ENCODE data around the gene BBOF1. TPM values are rescaled to one million over a fixed set of nuclear protein-coding genes. Genes with fewer than 3 reads are reported as not detected.

BBOF1 gene
- total RNA-seq, 1 donor from 2014 or later = 5.7 TPM

DNA sequence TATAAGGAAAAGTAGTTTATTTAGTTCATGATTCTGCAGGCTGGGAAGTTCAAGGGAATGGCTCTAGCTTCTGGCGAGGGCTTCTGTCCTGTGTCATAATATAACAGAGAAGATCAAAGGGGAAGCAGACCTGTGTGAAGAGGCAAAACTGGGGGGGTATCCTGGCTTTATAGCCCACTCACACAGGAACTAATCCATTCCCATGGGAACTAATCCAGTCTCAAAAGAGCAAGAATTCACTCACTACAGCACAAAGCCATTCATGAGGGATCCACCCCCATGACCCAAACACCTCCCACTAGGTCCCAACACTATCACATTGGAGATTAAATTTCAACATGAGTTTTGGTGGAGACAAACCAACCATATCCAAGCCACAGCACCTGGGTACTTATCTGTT is 58.3 kb downstream of the BBOF1 start:
- H3K9me3 ChIP-seq (ENCODE audit: insufficient read depth, low read depth, low read length) = no peaks in the 10 kb centered on the region
- Mint-ChIP-seq H3K27ac (ENCODE audit: unreplicated experiment) (no peak overlapping the region), H3K4me3 (ENCODE audit: unreplicated experiment) (no peak overlapping the region), H3K36me3 (ENCODE audit: low read depth, unreplicated experiment) (peaks cover 2% of the 10 kb centered on the region), H3K27me3 (ENCODE audit: low read depth, unreplicated experiment) (no peaks in the 10 kb centered on the region), H3K4me1 (ENCODE audit: low read depth, unreplicated experiment) (no peaks in the 10 kb centered on the region), H3K9me3 (ENCODE audit: unreplicated experiment) (no peaks in the 10 kb centered on the region)
- no peaks in the 10 kb centered on the region for H3K36me3 ChIP-seq (ENCODE audit: insufficient read depth, low read length)
- H3K79me2 ChIP-seq (ENCODE audit: insufficient read depth, low read length) = no peaks in the 10 kb centered on the region
- no peak overlapping the region for H3K4me3 ChIP-seq (ENCODE audit: insufficient read depth, low read depth, low read length)
- TF ChIP-seq CTCF (IDR thresholded peaks at IDR 0.05; ENCODE audit: insufficient read depth, low read depth, low read length) = no peak
- TF ChIP-seq EZH2 (IDR thresholded peaks at IDR 0.05; ENCODE audit: insufficient read depth, low read length) = no peak
- no peaks in the 10 kb centered on the region for H3K4me1 ChIP-seq (ENCODE audit: insufficient read depth, low read length)
- no peak overlapping the region for H3K4me2 ChIP-seq (ENCODE audit: low read length)
- FAIRE-seq (no peak), DNase-seq (ENCODE audit: low read depth) (no peak)
- no peak overlapping the region for H2AFZ ChIP-seq (ENCODE audit: low read depth, low read length)
- H3K27me3 ChIP-seq (ENCODE audit: insufficient read depth, low read length) = no peaks in the 10 kb centered on the region
- H3K27ac ChIP-seq (ENCODE audit: low read depth, low read length) = no peak overlapping the region
- H3K9ac ChIP-seq (ENCODE audit: low read length) = no peak overlapping the region
- no peaks in the 10 kb centered on the region for H4K20me1 ChIP-seq (ENCODE audit: insufficient read depth, low read length)

- Histone ChIP-seq H3K4me2 (ENCODE audit: low read length) (no peak overlapping the region), H2AFZ (ENCODE audit: low read depth, low read length) (no peak overlapping the region), H3K27me3 (ENCODE audit: insufficient read depth, low read length) (no peaks in the 10 kb centered on the region), H3K36me3 (ENCODE audit: insufficient read depth, low read length) (no peaks in the 10 kb centered on the region), H3K79me2 (ENCODE audit: insufficient read depth, low read length) (peaks cover 4% of the 10 kb centered on the region), H3K9me3 (ENCODE audit: insufficient read depth, low read depth, low read length) (no peaks in the 10 kb centered on the region), H3K27ac (ENCODE audit: low read depth, low read length) (no peak overlapping the region), H3K4me3 (ENCODE audit: insufficient read depth, low read depth, low read length) (no peak overlapping the region), H4K20me1 (ENCODE audit: insufficient read depth, low read length) (no peaks in the 10 kb centered on the region), H3K9ac (ENCODE audit: low read length) (no peak overlapping the region), H3K4me1 (ENCODE audit: insufficient read depth, low read length) (peaks cover 6% of the 10 kb centered on the region)
- Mint-ChIP-seq H3K4me1 (ENCODE audit: low read depth, unreplicated experiment) (peaks cover 7% of the 10 kb centered on the region), H3K9me3 (ENCODE audit: unreplicated experiment) (no peaks in the 10 kb centered on the region), H3K36me3 (ENCODE audit: low read depth, unreplicated experiment) (peaks cover 2% of the 10 kb centered on the region), H3K27ac (ENCODE audit: unreplicated experiment) (no peak overlapping the region), H3K4me3 (ENCODE audit: unreplicated experiment) (no peak overlapping the region), H3K27me3 (ENCODE audit: low read depth, unreplicated experiment) (no peaks in the 10 kb centered on the region)
- FAIRE-seq (no peak), DNase-seq (ENCODE audit: low read depth) (no peak)
- TF ChIP-seq CTCF (IDR thresholded peaks at IDR 0.05; ENCODE audit: insufficient read depth, low read depth, low read length) (no peak), EZH2 (IDR thresholded peaks at IDR 0.05; ENCODE audit: insufficient read depth, low read length) (no peak)
These were observed 61.8 kb downstream of the BBOF1 start for GRCh38 chr14:74080820-74081460.

- Histone ChIP-seq H3K9me3 (ENCODE audit: insufficient read depth, low read depth, low read length) (no peaks in the 10 kb centered on the region), H3K4me2 (ENCODE audit: low read length) (no peak overlapping the region), H3K4me1 (ENCODE audit: insufficient read depth, low read length) (peaks cover 6% of the 10 kb centered on the region), H3K27ac (ENCODE audit: low read depth, low read length) (no peak overlapping the region), H3K9ac (ENCODE audit: low read length) (no peak overlapping the region), H3K27me3 (ENCODE audit: insufficient read depth, low read length) (no peaks in the 10 kb centered on the region), H3K79me2 (ENCODE audit: insufficient read depth, low read length) (peaks cover 9% of the 10 kb centered on the region), H3K36me3 (ENCODE audit: insufficient read depth, low read length) (no peaks in the 10 kb centered on the region), H3K4me3 (ENCODE audit: insufficient read depth, low read depth, low read length) (no peak overlapping the region), H2AFZ (ENCODE audit: low read depth, low read length) (no peak overlapping the region), H4K20me1 (ENCODE audit: insufficient read depth, low read length) (no peaks in the 10 kb centered on the region)
- Mint-ChIP-seq H3K4me1 (ENCODE audit: low read depth, unreplicated experiment) (peaks cover 9% of the 10 kb centered on the region), H3K36me3 (ENCODE audit: low read depth, unreplicated experiment) (peaks cover 2% of the 10 kb centered on the region), H3K9me3 (ENCODE audit: unreplicated experiment) (no peaks in the 10 kb centered on the region), H3K27me3 (ENCODE audit: low read depth, unreplicated experiment) (no peaks in the 10 kb centered on the region), H3K4me3 (ENCODE audit: unreplicated experiment) (no peak overlapping the region), H3K27ac (ENCODE audit: unreplicated experiment) (no peak overlapping the region)
- FAIRE-seq (no peak), DNase-seq (ENCODE audit: low read depth) (no peak)
- TF ChIP-seq EZH2 (IDR thresholded peaks at IDR 0.05; ENCODE audit: insufficient read depth, low read length) = no peak
These were observed 62.3 kb downstream of the BBOF1 start for GRCh38 chr14:74081491-74081890.

Measured in astrocyte (in vitro differentiated cells and primary cell).